Measurements from ENCODE around the gene ARHGAP24. TPM values are rescaled to one million over a fixed set of nuclear protein-coding genes. Genes with fewer than 3 reads are reported as not detected.

Gene ARHGAP24
- total and polyA plus RNA-seq, 4 donors, result 1.8 to 15.2 (median 3.3) TPM

DNA sequence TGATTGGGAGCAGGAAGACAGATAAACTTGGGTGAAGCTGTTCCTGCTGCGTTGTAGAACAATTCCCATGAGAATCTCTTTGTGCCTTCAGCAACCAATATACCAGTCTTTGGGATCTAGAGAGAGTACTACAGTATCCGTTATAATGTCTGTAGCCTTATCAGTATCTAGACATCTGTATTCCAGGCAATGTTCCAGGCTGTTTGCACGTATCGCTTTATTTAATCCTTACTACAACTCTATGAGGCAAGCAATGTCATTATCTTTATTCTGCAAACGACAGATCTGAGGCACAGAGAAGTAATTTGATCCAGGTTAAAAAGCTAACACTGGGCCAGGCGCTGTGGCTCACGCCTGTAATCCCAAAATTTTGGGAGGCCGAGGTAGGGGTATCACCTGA lies 251.6 kb downstream of the ARHGAP24 start:
- WGBS, result 81% methylated on average over 8 of the region's 8 CpGs
- H3K4me1 ChIP-seq (ENCODE audit: control insufficient read depth in 4 of 4, insufficient read depth in 4 of 4, low read length in 3 of 4), result peaks cover 0 to 13% (median 3%) of the 10 kb centered on the region in 4 donors

DNA sequence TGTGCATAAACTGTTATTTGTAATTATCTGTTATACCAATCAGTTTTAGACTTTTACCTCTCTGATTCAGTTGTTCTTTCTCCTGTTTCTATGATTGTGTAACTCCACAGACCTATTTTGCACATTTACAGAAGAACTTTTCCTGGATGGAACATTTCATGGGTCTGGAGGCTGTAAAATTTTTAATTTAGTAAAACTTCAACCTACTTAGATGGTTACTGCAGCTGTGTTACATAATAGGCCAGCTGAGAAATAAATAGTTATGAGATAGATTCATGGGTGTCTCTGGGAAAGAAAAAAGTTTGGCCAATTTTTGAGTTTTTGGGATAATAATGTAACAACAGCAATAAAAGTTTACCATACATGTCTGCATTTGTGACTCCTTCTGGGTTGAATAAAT lies 253.5 kb downstream of the ARHGAP24 start:
- H3K4me3 ChIP-seq (ENCODE audit: low read depth in 1 of 3, low read length in 3 of 3), result no peak overlapping the region
- H3K9ac ChIP-seq (ENCODE audit: low read depth in 1 of 2, low read length in 2 of 2), result no peak overlapping the region
- no peak for TF ChIP-seq JUND (IDR thresholded peaks at IDR 0.05)
- TF ChIP-seq, protein P1, sequence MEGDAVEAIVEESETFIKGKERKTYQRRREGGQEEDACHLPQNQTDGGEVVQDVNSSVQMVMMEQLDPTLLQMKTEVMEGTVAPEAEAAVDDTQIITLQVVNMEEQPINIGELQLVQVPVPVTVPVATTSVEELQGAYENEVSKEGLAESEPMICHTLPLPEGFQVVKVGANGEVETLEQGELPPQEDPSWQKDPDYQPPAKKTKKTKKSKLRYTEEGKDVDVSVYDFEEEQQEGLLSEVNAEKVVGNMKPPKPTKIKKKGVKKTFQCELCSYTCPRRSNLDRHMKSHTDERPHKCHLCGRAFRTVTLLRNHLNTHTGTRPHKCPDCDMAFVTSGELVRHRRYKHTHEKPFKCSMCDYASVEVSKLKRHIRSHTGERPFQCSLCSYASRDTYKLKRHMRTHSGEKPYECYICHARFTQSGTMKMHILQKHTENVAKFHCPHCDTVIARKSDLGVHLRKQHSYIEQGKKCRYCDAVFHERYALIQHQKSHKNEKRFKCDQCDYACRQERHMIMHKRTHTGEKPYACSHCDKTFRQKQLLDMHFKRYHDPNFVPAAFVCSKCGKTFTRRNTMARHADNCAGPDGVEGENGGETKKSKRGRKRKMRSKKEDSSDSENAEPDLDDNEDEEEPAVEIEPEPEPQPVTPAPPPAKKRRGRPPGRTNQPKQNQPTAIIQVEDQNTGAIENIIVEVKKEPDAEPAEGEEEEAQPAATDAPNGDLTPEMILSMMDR (IDR thresholded peaks at IDR 0.05; ENCODE audit: low read depth, low read length, missing input control), result no peak
- no peak for TF ChIP-seq EGR1 (IDR thresholded peaks at IDR 0.05; ENCODE audit: low read depth in 2 of 2)
- no peak for TF ChIP-seq HNF4A (conservative IDR thresholded peaks at IDR 0.05)
- TF ChIP-seq, protein P2, sequence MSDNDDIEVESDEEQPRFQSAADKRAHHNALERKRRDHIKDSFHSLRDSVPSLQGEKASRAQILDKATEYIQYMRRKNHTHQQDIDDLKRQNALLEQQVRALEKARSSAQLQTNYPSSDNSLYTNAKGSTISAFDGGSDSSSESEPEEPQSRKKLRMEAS (IDR thresholded peaks at IDR 0.05), result no peak
- TF ChIP-seq FOXA1 (IDR thresholded peaks at IDR 0.05), result no peak
- TF ChIP-seq GABPA (IDR thresholded peaks at IDR 0.05 in 1 of 2, conservative IDR thresholded peaks at IDR 0.05 in 1 of 2), result no peak
- TF ChIP-seq TAF1 (conservative IDR thresholded peaks at IDR 0.05), result no peak
- no peak for TF ChIP-seq FOXA2 (IDR thresholded peaks at IDR 0.05)
- no peak for TF ChIP-seq HNF4G (IDR thresholded peaks at IDR 0.05)
- no peak for TF ChIP-seq RAD21 (IDR thresholded peaks at IDR 0.05)
- no peak for TF ChIP-seq NR2F2 (IDR thresholded peaks at IDR 0.05)
- TF ChIP-seq SP1 (IDR thresholded peaks at IDR 0.05), result no peak
- TF ChIP-seq, protein P3, sequence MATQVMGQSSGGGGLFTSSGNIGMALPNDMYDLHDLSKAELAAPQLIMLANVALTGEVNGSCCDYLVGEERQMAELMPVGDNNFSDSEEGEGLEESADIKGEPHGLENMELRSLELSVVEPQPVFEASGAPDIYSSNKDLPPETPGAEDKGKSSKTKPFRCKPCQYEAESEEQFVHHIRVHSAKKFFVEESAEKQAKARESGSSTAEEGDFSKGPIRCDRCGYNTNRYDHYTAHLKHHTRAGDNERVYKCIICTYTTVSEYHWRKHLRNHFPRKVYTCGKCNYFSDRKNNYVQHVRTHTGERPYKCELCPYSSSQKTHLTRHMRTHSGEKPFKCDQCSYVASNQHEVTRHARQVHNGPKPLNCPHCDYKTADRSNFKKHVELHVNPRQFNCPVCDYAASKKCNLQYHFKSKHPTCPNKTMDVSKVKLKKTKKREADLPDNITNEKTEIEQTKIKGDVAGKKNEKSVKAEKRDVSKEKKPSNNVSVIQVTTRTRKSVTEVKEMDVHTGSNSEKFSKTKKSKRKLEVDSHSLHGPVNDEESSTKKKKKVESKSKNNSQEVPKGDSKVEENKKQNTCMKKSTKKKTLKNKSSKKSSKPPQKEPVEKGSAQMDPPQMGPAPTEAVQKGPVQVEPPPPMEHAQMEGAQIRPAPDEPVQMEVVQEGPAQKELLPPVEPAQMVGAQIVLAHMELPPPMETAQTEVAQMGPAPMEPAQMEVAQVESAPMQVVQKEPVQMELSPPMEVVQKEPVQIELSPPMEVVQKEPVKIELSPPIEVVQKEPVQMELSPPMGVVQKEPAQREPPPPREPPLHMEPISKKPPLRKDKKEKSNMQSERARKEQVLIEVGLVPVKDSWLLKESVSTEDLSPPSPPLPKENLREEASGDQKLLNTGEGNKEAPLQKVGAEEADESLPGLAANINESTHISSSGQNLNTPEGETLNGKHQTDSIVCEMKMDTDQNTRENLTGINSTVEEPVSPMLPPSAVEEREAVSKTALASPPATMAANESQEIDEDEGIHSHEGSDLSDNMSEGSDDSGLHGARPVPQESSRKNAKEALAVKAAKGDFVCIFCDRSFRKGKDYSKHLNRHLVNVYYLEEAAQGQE (IDR thresholded peaks at IDR 0.05), result no peak
- no peak for TF ChIP-seq RXRA (IDR thresholded peaks at IDR 0.05)
- TF ChIP-seq, protein P4, sequence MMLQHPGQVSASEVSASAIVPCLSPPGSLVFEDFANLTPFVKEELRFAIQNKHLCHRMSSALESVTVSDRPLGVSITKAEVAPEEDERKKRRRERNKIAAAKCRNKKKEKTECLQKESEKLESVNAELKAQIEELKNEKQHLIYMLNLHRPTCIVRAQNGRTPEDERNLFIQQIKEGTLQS (IDR thresholded peaks at IDR 0.05), result no peak
- no peak for DNase-seq (ENCODE audit: low spot score)
- H3K9me3 ChIP-seq (ENCODE audit: control insufficient read depth in 4 of 4, low read length in 3 of 4), result no peaks in the 10 kb centered on the region
- no peaks in the 10 kb centered on the region for H3K36me3 ChIP-seq (ENCODE audit: control insufficient read depth in 4 of 4, insufficient read depth in 3 of 4, low read depth in 1 of 4, low read length in 3 of 4)
- no peaks in the 10 kb centered on the region for H3K27me3 ChIP-seq (ENCODE audit: control insufficient read depth in 4 of 4, insufficient read depth in 4 of 4, low read length in 3 of 4)
- H3K27ac ChIP-seq (ENCODE audit: low read depth in 1 of 2, low read length in 2 of 2), result no peak overlapping the region
- H3K4me1 ChIP-seq (ENCODE audit: control insufficient read depth in 4 of 4, insufficient read depth in 4 of 4, low read length in 3 of 4), result peaks cover 0 to 13% (median 3%) of the 10 kb centered on the region in 4 donors

More for the DNA sequence above, 251.6 kb downstream of the ARHGAP24 start:
- Histone ChIP-seq H3K27ac (ENCODE audit: low read depth in 1 of 2, low read length in 2 of 2) (peak overlapping the region; percentile 16 to 59), H3K36me3 (ENCODE audit: control insufficient read depth in 4 of 4, insufficient read depth in 3 of 4, low read depth in 1 of 4, low read length in 3 of 4) (no peaks in the 10 kb centered on the region), H3K4me3 (ENCODE audit: low read depth in 1 of 3, low read length in 3 of 3) (no peak overlapping the region), H3K9ac (ENCODE audit: low read depth in 1 of 2, low read length in 2 of 2) (no peak overlapping the region), H3K27me3 (ENCODE audit: control insufficient read depth in 4 of 4, insufficient read depth in 4 of 4, low read length in 3 of 4) (no peaks in the 10 kb centered on the region), H3K9me3 (ENCODE audit: control insufficient read depth in 4 of 4, low read length in 3 of 4) (no peaks in the 10 kb centered on the region)
- DNase-seq (ENCODE audit: low spot score), result no peak
- TF ChIP-seq YY1 (IDR thresholded peaks at IDR 0.05) (no peak), GABPA (IDR thresholded peaks at IDR 0.05 in 1 of 2, conservative IDR thresholded peaks at IDR 0.05 in 1 of 2) (no peak), RXRA (IDR thresholded peaks at IDR 0.05) (no peak), NR2F2 (IDR thresholded peaks at IDR 0.05) (no peak), JUND (IDR thresholded peaks at IDR 0.05) (no peak), RAD21 (IDR thresholded peaks at IDR 0.05) (no peak), SP1 (IDR thresholded peaks at IDR 0.05) (no peak), FOXA2 (IDR thresholded peaks at IDR 0.05) (no peak), HNF4G (IDR thresholded peaks at IDR 0.05) (no peak)
- TF ChIP-seq, protein P5, sequence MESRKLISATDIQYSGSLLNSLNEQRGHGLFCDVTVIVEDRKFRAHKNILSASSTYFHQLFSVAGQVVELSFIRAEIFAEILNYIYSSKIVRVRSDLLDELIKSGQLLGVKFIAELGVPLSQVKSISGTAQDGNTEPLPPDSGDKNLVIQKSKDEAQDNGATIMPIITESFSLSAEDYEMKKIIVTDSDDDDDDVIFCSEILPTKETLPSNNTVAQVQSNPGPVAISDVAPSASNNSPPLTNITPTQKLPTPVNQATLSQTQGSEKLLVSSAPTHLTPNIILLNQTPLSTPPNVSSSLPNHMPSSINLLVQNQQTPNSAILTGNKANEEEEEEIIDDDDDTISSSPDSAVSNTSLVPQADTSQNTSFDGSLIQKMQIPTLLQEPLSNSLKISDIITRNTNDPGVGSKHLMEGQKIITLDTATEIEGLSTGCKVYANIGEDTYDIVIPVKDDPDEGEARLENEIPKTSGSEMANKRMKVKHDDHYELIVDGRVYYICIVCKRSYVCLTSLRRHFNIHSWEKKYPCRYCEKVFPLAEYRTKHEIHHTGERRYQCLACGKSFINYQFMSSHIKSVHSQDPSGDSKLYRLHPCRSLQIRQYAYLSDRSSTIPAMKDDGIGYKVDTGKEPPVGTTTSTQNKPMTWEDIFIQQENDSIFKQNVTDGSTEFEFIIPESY (IDR thresholded peaks at IDR 0.05), result no peak

Data from liver (tissue), 9 donors.